Gastroesophageal sphincter (tissue), 4 donors: ENCODE measurements around the gene RIMBP2. TPM values are rescaled to one million over a fixed set of nuclear protein-coding genes. Genes with fewer than 3 reads are reported as not detected.

Experiments
- ATAC-seq: fragments of 150-250 bp; one replicate; pipeline ENCODE4 v1.9.1; 2016; ENCODE audit warnings: mild to moderate bottlenecking, moderate library complexity
- H3K27ac ChIP-seq, 4 donors: fragments of 200-600 bp; sonication (generic) in 3 of 4; 1 replicate in 3 of 4; 2 replicates in 1 of 4; pipeline ENCODE4 v1.5.1; 2016 to 2019
- H3K27me3 ChIP-seq: fragments of 200-600 bp; sonication (generic); one replicate; pipeline ENCODE4 v1.5.1; 2019
- H3K36me3 ChIP-seq, 2 donors: fragments of 200-600 bp; sonication (generic); one replicate each; pipeline ENCODE4 v1.5.1; 2019; ENCODE audit warnings: control low read depth in 1 of 2
- H3K4me1 ChIP-seq, 3 donors: fragments of 200-600 bp; sonication (generic); 1 replicate in 2 of 3; 2 replicates in 1 of 3; pipeline ENCODE4 v1.5.1; 2016 to 2019; ENCODE audit warnings: control low read depth in 2 of 3
- H3K4me3 ChIP-seq, 2 donors: fragments of 200-600 bp; sonication (generic); one replicate each; pipeline ENCODE4 v1.5.1; 2019; ENCODE audit warnings: mild to moderate bottlenecking in 1 of 2, moderate library complexity in 1 of 2
- H3K9me3 ChIP-seq, 3 donors: fragments of 200-600 bp; sonication (generic); one replicate each; pipeline ENCODE4 v1.5.1; 2017 to 2019; ENCODE audit warnings: control low read depth in 2 of 3
- CTCF ChIP-seq, 4 experiments: fragments of 200-600 bp in 2 of 4; fragments of 450-650 bp in 2 of 4; sonication (generic) in 1 of 4; IDR thresholded peaks; one replicate each; pipeline ENCODE4 v1.5.1; 2017 to 2019; ENCODE audit warnings: antibody characterized with exemption in 4 of 4, mild to moderate bottlenecking in 2 of 4, moderate library complexity in 2 of 4
- EP300 ChIP-seq: sonication (generic); formaldehyde crosslinking; IDR thresholded peaks from one replicate; pipeline ENCODE4 v1.6.1; 2017; ENCODE audit warnings: antibody characterized with exemption, mild to moderate bottlenecking
- POLR2A ChIP-seq, 2 donors: fragments of 450-650 bp; IDR thresholded peaks; one replicate each; pipeline ENCODE4 v1.6.1; 2017; ENCODE audit warnings: antibody characterized with exemption in 2 of 2, mild to moderate bottlenecking in 2 of 2, moderate library complexity in 1 of 2
- POLR2AphosphoS5 ChIP-seq: sonication (generic); formaldehyde crosslinking; IDR thresholded peaks from one replicate; pipeline ENCODE4 v1.6.1; 2017; ENCODE audit warnings: antibody characterized with exemption
- WGBS, 2 donors: methylation state at CpG; one replicate each; pipeline ENCODE4 v1.1.5; 2018; ENCODE audit warnings: low coverage in 1 of 2; 5-methylcytosine and 5-hydroxymethylcytosine counted together
- total RNA-seq, 4 donors: library from RNA; depleted of rRNA; stranded (reverse); fragments of >200 nt; gene quantifications; one replicate each; pipeline ENCODE4 v1.1.0, GENCODE V29; 2016

RIMBP2 gene
- total RNA-seq, 4 donors from 2014 or later, result 0.42 to 1.1 (median 0.60) TPM

- H3K4me3 ChIP-seq, result no peak overlapping the region
- no peaks in the 10 kb centered on the region for H3K4me1 ChIP-seq
- ATAC-seq, result no peak
- TF ChIP-seq POLR2A (IDR thresholded peaks at IDR 0.05) (no peak), EP300 (no peak), CTCF (IDR thresholded peaks at IDR 0.05) (no peak), POLR2AphosphoS5 (no peak)
- peaks cover 0 to 31% (median 0%) of the 10 kb centered on the region in 3 donors for H3K9me3 ChIP-seq
- H3K27ac ChIP-seq, result no peak overlapping the region
- 100% methylated on average over 1 of the region's 1 CpG; no CpG with 5 or more reads in 1 of the 2 donors for WGBS, 2 donors
- no peaks in the 10 kb centered on the region for H3K36me3 ChIP-seq
- H3K27me3 ChIP-seq, result peaks cover 17% of the 10 kb centered on the region
Measured at GRCh38 chr12:130565189-130565588, 150.9 kb downstream of the RIMBP2 start.

DNA sequence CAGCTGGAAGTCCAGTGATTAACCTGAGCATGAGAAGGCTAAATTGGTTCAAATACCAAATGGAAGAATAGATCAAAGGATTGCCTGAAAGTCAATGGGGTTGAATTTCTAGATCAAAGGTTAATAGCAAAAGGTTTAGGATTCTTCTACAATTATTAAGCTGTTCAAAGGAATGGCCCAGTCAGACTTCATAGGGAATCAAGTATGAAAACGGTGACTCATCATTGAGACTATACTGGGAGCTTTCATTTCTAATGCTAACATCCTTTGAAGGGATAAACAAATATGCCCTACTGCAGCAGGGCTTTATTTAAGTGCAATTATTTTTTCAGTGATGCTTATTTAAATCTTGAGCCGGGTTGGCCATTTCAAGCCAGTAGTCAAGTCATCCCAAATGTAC, 152.8 kb downstream of the RIMBP2 start:
- peaks cover 0 to 31% (median 0%) of the 10 kb centered on the region in 3 donors for H3K9me3 ChIP-seq
- peaks cover 20% of the 10 kb centered on the region for H3K27me3 ChIP-seq
- no peaks in the 10 kb centered on the region for H3K4me1 ChIP-seq
- TF ChIP-seq POLR2A (IDR thresholded peaks at IDR 0.05) (no peak), EP300 (no peak), POLR2AphosphoS5 (no peak), CTCF (IDR thresholded peaks at IDR 0.05) (no peak)
- no peak for ATAC-seq
- no peaks in the 10 kb centered on the region for H3K36me3 ChIP-seq
- H3K27ac ChIP-seq, result no peak overlapping the region
- no peak overlapping the region for H3K4me3 ChIP-seq
- WGBS, 2 donors, result 39 to 40% methylated on average over 1 to 2 of the region's 2 CpGs

GRCh38 chr12:130562716-130563115, 153.4 kb downstream of the RIMBP2 start:
- no peak for ATAC-seq
- no peak overlapping the region for H3K27ac ChIP-seq
- 62 to 67% methylated on average over 5 of the region's 5 CpGs for WGBS, 2 donors
- no peak for TF ChIP-seq EP300
- no peak for TF ChIP-seq POLR2A (IDR thresholded peaks at IDR 0.05)
- no peak for TF ChIP-seq CTCF (IDR thresholded peaks at IDR 0.05)
- TF ChIP-seq POLR2AphosphoS5, result no peak
- H3K36me3 ChIP-seq, result no peaks in the 10 kb centered on the region
- H3K9me3 ChIP-seq, result peaks cover 0 to 31% (median 0%) of the 10 kb centered on the region in 3 donors
- H3K4me1 ChIP-seq, result no peaks in the 10 kb centered on the region
- H3K27me3 ChIP-seq, result peaks cover 18% of the 10 kb centered on the region
- H3K4me3 ChIP-seq, result no peak overlapping the region

DNA sequence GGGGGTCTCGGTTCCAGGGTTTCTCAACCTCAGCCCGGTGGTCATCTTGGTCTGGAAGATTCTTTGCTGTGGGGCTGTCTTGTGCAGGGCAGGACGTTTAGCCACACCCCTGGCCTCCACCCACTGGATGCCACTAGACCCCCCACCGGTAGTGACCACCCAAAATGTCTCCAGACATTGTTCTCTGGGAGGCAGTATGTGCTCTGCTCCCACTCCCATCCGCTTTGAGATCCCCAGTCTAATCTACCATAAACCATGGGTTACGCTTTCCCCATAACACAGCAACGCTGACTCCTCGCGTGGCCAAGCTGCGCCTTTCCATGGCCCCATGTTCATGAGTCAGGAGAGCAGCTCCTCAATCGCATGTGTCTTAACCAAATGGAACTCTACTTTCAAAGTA, 155.8 kb downstream of the RIMBP2 start:
- no peak overlapping the region for H3K4me3 ChIP-seq
- H3K27me3 ChIP-seq, result peaks cover 25% of the 10 kb centered on the region
- no peak for ATAC-seq
- no peak for TF ChIP-seq EP300
- TF ChIP-seq POLR2A (IDR thresholded peaks at IDR 0.05), result no peak
- no peak for TF ChIP-seq CTCF (IDR thresholded peaks at IDR 0.05)
- TF ChIP-seq POLR2AphosphoS5, result no peak
- H3K36me3 ChIP-seq, result no peaks in the 10 kb centered on the region
- no peak overlapping the region for H3K27ac ChIP-seq
- 77 to 97% methylated on average over 9 of the region's 11 CpGs for WGBS, 2 donors
- H3K4me1 ChIP-seq, result no peaks in the 10 kb centered on the region
- H3K9me3 ChIP-seq, result peaks cover 0 to 10% (median 0%) of the 10 kb centered on the region in 3 donors

GRCh38 chr12:130559806-130560205, 156.3 kb downstream of the RIMBP2 start:
- Histone ChIP-seq H3K27ac (no peak overlapping the region), H3K9me3 (peaks cover 0 to 5% (median 0%) of the 10 kb centered on the region in 3 donors), H3K4me1 (no peaks in the 10 kb centered on the region), H3K27me3 (peaks cover 25% of the 10 kb centered on the region), H3K36me3 (no peaks in the 10 kb centered on the region), H3K4me3 (no peak overlapping the region)
- TF ChIP-seq POLR2A (IDR thresholded peaks at IDR 0.05) (no peak), POLR2AphosphoS5 (no peak), CTCF (IDR thresholded peaks at IDR 0.05) (no peak), EP300 (no peak)
- WGBS, 2 donors, result 35 to 63% methylated on average over 3 to 4 of the region's 7 CpGs
- ATAC-seq, result no peak
